Left ventricle myocardium inferior (tissue), 1 donor: ENCODE results near the gene MVB12B. TPM values are rescaled to one million over a fixed set of nuclear protein-coding genes. Genes with fewer than 3 reads are reported as not detected.

ENCODE experiments used
- DNase-seq: peaks from one replicate; pipeline ENCODE4 v3.0.0-alpha.2; 2020
- H3K27ac ChIP-seq: fragments of 200-600 bp; replicated peaks from 2 replicates; pipeline ENCODE4 v1.8.0; 2021
- H3K27me3 ChIP-seq: fragments of 200-600 bp; 2 replicates; pipeline ENCODE4 v1.8.0; 2021; ENCODE audit warnings: low read depth
- H3K36me3 ChIP-seq: fragments of 200-600 bp; 2 replicates; pipeline ENCODE4 v1.8.0; 2021
- H3K4me1 ChIP-seq: fragments of 200-600 bp; 2 replicates; pipeline ENCODE4 v1.8.0; 2021
- H3K4me3 ChIP-seq: fragments of 200-600 bp; 2 replicates; pipeline ENCODE4 v1.8.0; 2021; ENCODE audit warnings: mild to moderate bottlenecking, moderate library complexity
- H3K9me3 ChIP-seq: fragments of 200-600 bp; replicated peaks from 2 replicates; pipeline ENCODE4 v1.8.0; 2021
- CTCF ChIP-seq: fragments of 200-600 bp; IDR thresholded peaks from 2 replicates; pipeline ENCODE4 v1.8.0; 2021; ENCODE audit warnings: antibody characterized with exemption, mild to moderate bottlenecking, borderline replicate concordance
- intact Hi-C: fragments of 100-400 bp; cut with micrococcal nuclease; formaldehyde crosslinking; loops from one replicate; pipeline ENCODE4 v1.11.0; 2022
- total RNA-seq: library from RNA; stranded (reverse); fragmentation: NEBNext Ultra II Directional; extraction: Animal tissue kit (Norgen Biotek cat#: 25700); gene quantifications from one replicate; pipeline ENCODE4 v1.2.1, GENCODE V29; 2021
- donor health status: DM: no; HTN: yes; CAD: no; lungs with severe emphysema.

The MVB12B gene
- total RNA-seq, 1 donor from 2014 or later, result 11.2 TPM

GRCh38 chr9:126399789-126400188 is 73.2 kb downstream of the MVB12B start:
- no peak for DNase-seq
- Histone ChIP-seq H3K36me3 (peaks cover 36% of the 10 kb centered on the region), H3K4me3 (no peak overlapping the region), H3K4me1 (peaks cover 42% of the 10 kb centered on the region), H3K27me3 (no peaks in the 10 kb centered on the region), H3K9me3 (no peaks in the 10 kb centered on the region), H3K27ac (no peak overlapping the region)
- intact Hi-C loops, result loop anchor here (5.0 kb wide), 2 partner anchors 82 to 97 kb away; no protein-coding TSS in a partner anchor
- no peak for TF ChIP-seq CTCF

DNA sequence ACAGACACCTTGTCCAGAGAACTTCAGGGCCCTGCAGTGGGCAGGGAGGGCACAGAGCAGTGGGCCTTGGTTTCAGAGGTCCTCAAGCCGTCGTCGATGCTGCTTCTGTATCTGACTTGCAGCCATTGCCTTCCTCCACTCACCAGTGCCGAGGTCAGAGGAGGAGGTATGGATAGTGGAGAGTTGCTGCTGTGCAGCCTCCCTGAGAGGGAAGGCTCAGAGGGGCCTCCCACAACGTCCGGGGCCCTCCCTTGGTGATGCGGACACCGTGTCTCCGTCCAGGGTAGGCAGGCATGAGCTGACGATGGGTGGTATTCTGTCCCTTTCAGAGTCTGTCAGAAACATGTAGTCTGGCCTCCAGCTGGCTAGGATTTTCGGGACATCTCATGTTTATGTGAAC is 73.9 kb downstream of the MVB12B start:
- no peak for DNase-seq
- Histone ChIP-seq H3K27ac (peak overlapping the region; percentile 62), H3K36me3 (peaks cover 31% of the 10 kb centered on the region), H3K9me3 (no peaks in the 10 kb centered on the region), H3K27me3 (no peaks in the 10 kb centered on the region), H3K4me3 (no peak overlapping the region), H3K4me1 (peaks cover 37% of the 10 kb centered on the region)
- no peak for TF ChIP-seq CTCF
- intact Hi-C loops, result no loop called here

DNA sequence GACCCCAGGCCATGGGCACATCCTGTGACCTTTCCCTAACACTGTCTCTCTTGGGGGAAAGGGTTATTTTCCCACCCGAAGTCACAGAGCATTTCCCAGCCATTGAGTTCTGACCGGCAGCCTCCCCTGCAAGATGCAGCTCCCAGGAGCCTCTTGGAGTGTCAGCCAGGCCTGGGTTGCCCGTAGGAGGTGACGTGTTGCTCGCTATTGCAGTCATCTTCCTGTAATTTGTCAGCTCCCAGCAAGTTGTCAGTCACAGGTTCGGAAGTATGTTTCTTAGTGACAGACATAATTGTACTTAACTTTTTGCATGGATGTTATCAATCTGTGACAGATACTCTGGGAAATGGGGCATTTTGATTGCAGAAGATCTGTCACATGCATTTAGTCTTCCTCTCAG is 74.5 kb downstream of the MVB12B start:
- Histone ChIP-seq H3K9me3 (no peaks in the 10 kb centered on the region), H3K27me3 (no peaks in the 10 kb centered on the region), H3K36me3 (peaks cover 25% of the 10 kb centered on the region), H3K4me3 (no peak overlapping the region), H3K27ac (peak overlapping the region; percentile 62), H3K4me1 (peaks cover 37% of the 10 kb centered on the region)
- TF ChIP-seq CTCF, result no peak
- DNase-seq, result no peak
- intact Hi-C loops, result no loop called here

GRCh38 chr9:126401581-126401980 is 75.0 kb downstream of the MVB12B start:
- peaks cover 41% of the 10 kb centered on the region for H3K4me1 ChIP-seq
- TF ChIP-seq CTCF, result no peak
- DNase-seq, result no peak
- H3K9me3 ChIP-seq, result no peaks in the 10 kb centered on the region
- H3K4me3 ChIP-seq, result no peak overlapping the region
- no peaks in the 10 kb centered on the region for H3K27me3 ChIP-seq
- intact Hi-C loops, result no loop called here
- H3K36me3 ChIP-seq, result peaks cover 21% of the 10 kb centered on the region
- peak overlapping the region; percentile 62 for H3K27ac ChIP-seq

GRCh38 chr9:126403397-126403796 is 76.8 kb downstream of the MVB12B start:
- Histone ChIP-seq H3K27ac (no peak overlapping the region), H3K36me3 (peaks cover 11% of the 10 kb centered on the region), H3K9me3 (no peaks in the 10 kb centered on the region), H3K27me3 (no peaks in the 10 kb centered on the region), H3K4me1 (peaks cover 51% of the 10 kb centered on the region), H3K4me3 (no peak overlapping the region)
- no peak for DNase-seq
- TF ChIP-seq CTCF, result no peak
- intact Hi-C loops, result no loop called here

- no peaks in the 10 kb centered on the region for H3K9me3 ChIP-seq
- TF ChIP-seq CTCF, result no peak
- H3K4me3 ChIP-seq, result no peak overlapping the region
- intact Hi-C loops, result no loop called here
- peaks cover 7% of the 10 kb centered on the region for H3K36me3 ChIP-seq
- H3K27ac ChIP-seq, result no peak overlapping the region
- H3K27me3 ChIP-seq, result no peaks in the 10 kb centered on the region
- H3K4me1 ChIP-seq, result peaks cover 43% of the 10 kb centered on the region
- no peak for DNase-seq
Observed at GRCh38 chr9:126404459-126404858, 77.8 kb downstream of the MVB12B start.
